OCI-LY3 (cell line): ENCODE results near the gene ELANE.

Experiments
- EZH2phosphoT487 ChIP-seq: fragments of 200-600 bp; shearing (Covaris generic); IDR thresholded peaks from 2 replicates; pipeline ENCODE4 v1.6.1; 2018; ENCODE audit warnings: antibody characterized with exemption, mixed run types, low read depth
- TF ChIP-seq, protein P1 (sequence below): fragments of 200-600, 300-600 bp; sonication (generic); IDR thresholded peaks from 2 replicates; pipeline ENCODE4 v1.5.1; 2014; ENCODE audit warnings: antibody characterized with exemption, low read length, low read depth

DNA sequence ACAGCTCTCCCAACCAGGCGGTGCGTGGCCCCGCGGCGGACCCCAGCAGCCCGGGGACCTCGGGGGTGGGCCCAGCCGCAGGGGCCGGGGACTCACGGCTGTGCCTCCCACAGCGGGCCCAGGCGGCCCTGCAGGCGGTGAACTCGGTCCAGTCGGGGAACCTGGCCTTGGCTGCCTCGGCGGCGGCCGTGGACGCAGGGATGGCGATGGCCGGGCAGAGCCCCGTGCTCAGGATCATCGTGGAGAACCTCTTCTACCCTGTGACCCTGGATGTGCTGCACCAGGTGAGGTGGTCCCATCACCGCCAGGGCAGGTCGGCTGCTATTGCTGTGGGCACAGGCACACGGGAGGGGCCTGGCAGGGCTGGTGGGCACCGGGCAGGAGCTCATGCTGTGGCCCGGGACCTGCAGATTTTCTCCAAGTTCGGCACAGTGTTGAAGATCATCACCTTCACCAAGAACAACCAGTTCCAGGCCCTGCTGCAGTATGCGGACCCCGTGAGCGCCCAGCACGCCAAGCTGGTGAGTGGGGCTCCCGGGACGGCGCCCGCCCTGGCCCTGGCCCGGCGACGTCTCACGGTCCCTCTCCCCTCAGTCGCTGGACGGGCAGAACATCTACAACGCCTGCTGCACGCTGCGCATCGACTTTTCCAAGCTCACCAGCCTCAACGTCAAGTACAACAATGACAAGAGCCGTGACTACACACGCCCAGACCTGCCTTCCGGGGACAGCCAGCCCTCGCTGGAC, 47.5 kb upstream of the ELANE start:
- TF ChIP-seq, protein P1, sequence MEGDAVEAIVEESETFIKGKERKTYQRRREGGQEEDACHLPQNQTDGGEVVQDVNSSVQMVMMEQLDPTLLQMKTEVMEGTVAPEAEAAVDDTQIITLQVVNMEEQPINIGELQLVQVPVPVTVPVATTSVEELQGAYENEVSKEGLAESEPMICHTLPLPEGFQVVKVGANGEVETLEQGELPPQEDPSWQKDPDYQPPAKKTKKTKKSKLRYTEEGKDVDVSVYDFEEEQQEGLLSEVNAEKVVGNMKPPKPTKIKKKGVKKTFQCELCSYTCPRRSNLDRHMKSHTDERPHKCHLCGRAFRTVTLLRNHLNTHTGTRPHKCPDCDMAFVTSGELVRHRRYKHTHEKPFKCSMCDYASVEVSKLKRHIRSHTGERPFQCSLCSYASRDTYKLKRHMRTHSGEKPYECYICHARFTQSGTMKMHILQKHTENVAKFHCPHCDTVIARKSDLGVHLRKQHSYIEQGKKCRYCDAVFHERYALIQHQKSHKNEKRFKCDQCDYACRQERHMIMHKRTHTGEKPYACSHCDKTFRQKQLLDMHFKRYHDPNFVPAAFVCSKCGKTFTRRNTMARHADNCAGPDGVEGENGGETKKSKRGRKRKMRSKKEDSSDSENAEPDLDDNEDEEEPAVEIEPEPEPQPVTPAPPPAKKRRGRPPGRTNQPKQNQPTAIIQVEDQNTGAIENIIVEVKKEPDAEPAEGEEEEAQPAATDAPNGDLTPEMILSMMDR = no peak
- no peak for TF ChIP-seq EZH2phosphoT487
